Fibroblast of lung (primary cell): ENCODE data around the gene ERBB2.

Source experiments
- CTCF ChIP-seq, 2 donors: IDR thresholded peaks in 1 of 2; conservative IDR thresholded peaks in 1 of 2; 1 replicate in 1 of 2; 2 replicates in 1 of 2; pipeline ENCODE4 v1.5.1; 2011 to 2012; ENCODE audit warnings: low read length in 2 of 2, control low read depth in 1 of 2, inconsistent platforms in 1 of 2, low read depth in 1 of 2, mild to moderate bottlenecking in 1 of 2
- EZH2 ChIP-seq: IDR thresholded peaks from 2 replicates; pipeline ENCODE4 v1.5.1; 2012; ENCODE audit warnings: low read length, control low read depth, mild to moderate bottlenecking; ENCODE audit errors: missing control alignments

- TF ChIP-seq CTCF (conservative IDR thresholded peaks at IDR 0.05 in 1 of 2, IDR thresholded peaks at IDR 0.05 in 1 of 2; ENCODE audit: low read depth in 1 of 2, low read length in 2 of 2), result no peak
- TF ChIP-seq EZH2, result no peak
Measured at GRCh38 chr17:39744075-39744835, 44.4 kb downstream of the ERBB2 start.
